ENCODE data around the gene TIMM17A.

DNA sequence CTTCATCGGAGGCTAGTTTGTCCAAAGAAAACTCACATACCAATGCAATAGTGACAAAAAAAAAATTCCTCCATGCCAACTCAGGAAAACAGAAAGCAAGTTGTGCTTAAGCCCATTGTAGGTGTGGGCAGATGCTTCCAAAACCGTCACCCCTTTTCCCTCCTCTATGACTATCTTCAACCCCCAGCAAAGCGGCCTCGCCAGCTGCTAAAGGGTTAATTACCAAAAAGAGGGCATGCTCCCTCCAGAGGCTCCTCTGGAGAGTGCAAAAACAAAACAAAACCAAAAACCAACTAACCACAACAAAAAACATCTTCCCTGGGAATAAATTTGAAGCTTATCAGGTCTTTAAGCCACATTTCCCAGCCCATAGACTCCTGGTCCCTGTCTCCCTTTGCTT, 10.1 kb upstream of the TIMM17A start:
- TF ChIP-seq CTCF (conservative IDR thresholded peaks at IDR 0.05; ENCODE audit: low read length) (peak; percentile 65), EZH2phosphoT487 (IDR thresholded peaks at IDR 0.05; ENCODE audit: borderline replicate concordance) (no peak)

Measured in Loucy (cell line).